Esophagus muscularis mucosa (tissue), 3 donors: ENCODE results near the gene PHF2.

Experiments
- EP300 ChIP-seq: sonication (generic); formaldehyde crosslinking; IDR thresholded peaks from one replicate; pipeline ENCODE4 v1.6.1; 2017; ENCODE audit warnings: antibody characterized with exemption
- TF ChIP-seq, protein P1 (sequence below), 3 experiments: fragments of 200-600 bp in 2 of 3; fragments of 450-650 bp in 1 of 3; sonication (generic) in 2 of 3; IDR thresholded peaks; one replicate each; pipeline ENCODE4 v1.5.1; 2017 to 2019; ENCODE audit warnings: antibody characterized with exemption in 3 of 3, mild to moderate bottlenecking in 2 of 3, moderate library complexity in 1 of 3

DNA sequence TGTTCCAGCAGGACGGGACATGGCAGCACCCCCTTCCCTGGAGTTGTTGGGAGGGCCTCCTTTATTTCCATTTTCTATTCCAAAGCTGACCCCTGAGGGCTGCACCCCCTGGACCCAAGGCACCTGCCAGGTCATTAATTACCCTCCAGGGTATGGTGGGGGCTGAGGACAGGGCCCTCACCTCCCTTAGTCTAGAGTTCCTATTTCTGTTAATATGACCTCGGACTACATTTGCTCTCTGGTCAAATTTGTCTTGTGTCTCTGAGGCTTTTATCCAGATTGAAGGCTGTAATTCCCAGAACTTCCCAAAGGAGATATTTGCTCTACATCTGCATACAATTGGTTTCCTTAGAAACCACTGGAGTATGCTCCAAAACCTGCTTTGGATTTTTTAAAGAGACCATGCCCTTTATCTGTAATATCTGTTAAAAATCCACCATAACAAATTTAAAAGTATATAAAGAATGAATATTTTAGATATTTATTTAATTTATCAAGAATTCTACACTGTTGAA lies 16.8 kb downstream of the PHF2 start:
- TF ChIP-seq, protein P1, sequence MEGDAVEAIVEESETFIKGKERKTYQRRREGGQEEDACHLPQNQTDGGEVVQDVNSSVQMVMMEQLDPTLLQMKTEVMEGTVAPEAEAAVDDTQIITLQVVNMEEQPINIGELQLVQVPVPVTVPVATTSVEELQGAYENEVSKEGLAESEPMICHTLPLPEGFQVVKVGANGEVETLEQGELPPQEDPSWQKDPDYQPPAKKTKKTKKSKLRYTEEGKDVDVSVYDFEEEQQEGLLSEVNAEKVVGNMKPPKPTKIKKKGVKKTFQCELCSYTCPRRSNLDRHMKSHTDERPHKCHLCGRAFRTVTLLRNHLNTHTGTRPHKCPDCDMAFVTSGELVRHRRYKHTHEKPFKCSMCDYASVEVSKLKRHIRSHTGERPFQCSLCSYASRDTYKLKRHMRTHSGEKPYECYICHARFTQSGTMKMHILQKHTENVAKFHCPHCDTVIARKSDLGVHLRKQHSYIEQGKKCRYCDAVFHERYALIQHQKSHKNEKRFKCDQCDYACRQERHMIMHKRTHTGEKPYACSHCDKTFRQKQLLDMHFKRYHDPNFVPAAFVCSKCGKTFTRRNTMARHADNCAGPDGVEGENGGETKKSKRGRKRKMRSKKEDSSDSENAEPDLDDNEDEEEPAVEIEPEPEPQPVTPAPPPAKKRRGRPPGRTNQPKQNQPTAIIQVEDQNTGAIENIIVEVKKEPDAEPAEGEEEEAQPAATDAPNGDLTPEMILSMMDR (IDR thresholded peaks at IDR 0.05) = no peak
- TF ChIP-seq EP300 = no peak
